Esophagus squamous epithelium (tissue), 4 donors: ENCODE results near the gene HOXA9.

Experiments used
- CTCF ChIP-seq, 6 experiments: fragments of 450-650 bp in 4 of 6; fragments of 200-600 bp in 2 of 6; sonication (generic) in 2 of 6; IDR thresholded peaks; one replicate each; pipeline ENCODE4 v1.5.1; 2016 to 2019; ENCODE audit warnings: antibody characterized with exemption in 6 of 6, mild to moderate bottlenecking in 4 of 6, moderate library complexity in 4 of 6
- POLR2A ChIP-seq, 4 donors: fragments of 450-650 bp; IDR thresholded peaks; one replicate each; pipeline ENCODE4 v1.6.1; 2017; ENCODE audit warnings: antibody characterized with exemption in 4 of 4, mild to moderate bottlenecking in 4 of 4, moderate library complexity in 3 of 4

GRCh38 chr7:27197137-27198042 is 32.1 kb upstream of the HOXA9 start:
- TF ChIP-seq POLR2A (IDR thresholded peaks at IDR 0.05) (no peak), CTCF (IDR thresholded peaks at IDR 0.05) (no peak)
